Measurements from ENCODE around the gene GID8.
A peak's percentile ranks its signal among the peaks of the same experiment; 100 is the strongest.

The GID8 gene

DNA sequence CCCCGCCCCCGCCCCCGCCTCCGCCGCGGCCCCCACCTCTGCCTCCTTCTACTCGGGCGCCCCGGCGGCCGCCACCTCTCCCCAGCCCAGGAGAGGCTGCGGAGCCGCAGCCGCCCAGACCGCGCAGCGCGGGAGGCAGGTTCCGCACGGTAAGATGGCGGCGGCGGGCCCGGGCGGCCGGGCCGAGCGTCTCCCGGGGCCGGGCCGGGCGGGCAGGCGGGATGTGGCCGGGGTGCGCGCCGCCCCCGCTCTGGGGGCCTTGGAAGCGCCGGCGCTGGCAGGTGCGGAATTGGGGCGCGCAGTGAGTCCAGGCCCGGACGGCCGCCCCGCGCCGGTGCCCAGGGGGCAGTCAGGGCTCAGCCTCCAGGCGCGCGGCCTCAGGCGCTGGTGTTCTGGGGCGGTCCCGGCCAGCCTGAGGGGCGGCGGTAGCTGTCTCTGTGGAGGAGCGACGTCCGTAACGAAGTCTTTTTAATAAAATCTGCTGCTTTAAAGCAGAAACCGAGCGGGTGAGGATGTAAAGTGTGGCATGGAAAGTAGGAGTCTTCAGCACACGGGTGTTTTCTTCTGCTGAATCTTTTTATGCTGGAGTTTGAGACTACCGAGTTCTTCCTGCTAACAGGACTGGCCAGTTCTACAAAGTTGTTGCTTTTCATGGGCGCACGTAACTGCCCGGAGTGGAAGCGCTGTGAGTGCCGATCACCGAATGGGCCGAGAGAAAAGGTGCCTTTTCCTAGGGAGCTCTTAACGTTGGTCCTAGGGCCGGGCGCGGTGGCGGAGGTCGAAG, at the start of gene GID8:
TSS of gene GID8 (plus strand) at position 43 of the 784 bp plus-strand sequence. CDS start 3,356 bp downstream, outside the sequence.
- DNase-seq, result peak; percentile 63

GRCh38 chr20:62888406-62888805, 49.5 kb upstream of the GID8 start:
- DNase-seq, result no peak

DNA sequence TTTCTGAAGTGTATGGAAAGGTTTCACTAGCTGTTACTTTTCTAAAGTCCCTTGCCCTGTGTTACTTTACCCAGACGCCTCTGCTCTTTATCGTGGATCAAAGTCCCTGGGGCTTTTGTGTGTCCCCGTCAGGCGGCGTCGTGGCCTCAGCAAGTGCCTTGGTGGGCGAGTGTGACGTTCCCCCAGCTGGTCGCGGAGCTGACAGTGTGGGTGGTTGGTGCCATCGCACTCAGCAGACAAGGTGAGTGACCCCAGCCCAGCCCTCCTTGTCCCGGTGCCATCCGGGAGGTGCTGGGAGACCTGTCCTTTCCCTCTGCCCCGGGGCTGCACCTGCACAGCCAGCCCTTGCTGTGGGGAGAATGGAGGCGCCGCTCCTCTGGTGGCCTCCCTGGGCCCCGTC, 49.0 kb upstream of the GID8 start:
- no peak for DNase-seq

DNA sequence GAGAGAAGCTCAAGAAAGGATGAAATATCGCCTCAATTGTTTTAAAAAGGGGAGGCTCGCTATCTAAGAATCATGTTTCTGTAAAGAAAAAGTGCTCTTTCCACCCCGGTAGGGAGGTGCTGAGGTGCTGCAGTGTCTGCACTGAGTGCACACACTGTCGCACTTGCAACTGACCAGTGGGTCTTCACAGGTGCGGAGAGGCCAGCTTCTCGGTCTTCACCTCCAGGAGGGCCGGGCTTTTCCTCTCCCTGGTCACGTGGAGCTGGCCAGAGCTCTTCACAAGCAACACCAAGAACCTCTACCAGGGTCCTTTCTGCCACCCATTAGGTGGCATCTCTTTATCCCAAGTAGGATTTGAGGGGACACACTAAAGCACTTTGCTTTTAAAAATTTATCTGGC, 48.5 kb upstream of the GID8 start:
- no peak for DNase-seq

- DNase-seq, result no peak
Measured at GRCh38 chr20:62889871-62890270, 48.1 kb upstream of the GID8 start.

DNA sequence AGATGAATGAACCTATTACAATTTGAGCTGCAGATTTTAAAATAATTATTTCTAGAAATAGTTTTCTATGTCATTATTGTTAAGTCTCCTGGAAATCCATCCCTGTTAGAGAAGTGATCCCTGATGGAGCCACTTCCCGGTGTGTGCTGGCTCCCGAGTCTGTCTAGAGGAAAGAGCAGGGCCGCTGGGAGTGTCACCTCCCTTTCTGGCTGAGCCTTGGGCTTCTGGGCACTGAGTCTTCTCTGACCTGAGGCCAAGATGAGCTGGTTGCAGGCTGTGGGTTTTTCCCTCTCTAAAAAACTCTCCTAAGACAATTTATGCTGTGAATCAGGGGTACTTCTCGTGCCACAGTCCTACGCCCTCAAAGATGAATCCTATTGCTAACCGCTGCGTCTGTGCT, 47.5 kb upstream of the GID8 start:
- no peak for DNase-seq

DNA sequence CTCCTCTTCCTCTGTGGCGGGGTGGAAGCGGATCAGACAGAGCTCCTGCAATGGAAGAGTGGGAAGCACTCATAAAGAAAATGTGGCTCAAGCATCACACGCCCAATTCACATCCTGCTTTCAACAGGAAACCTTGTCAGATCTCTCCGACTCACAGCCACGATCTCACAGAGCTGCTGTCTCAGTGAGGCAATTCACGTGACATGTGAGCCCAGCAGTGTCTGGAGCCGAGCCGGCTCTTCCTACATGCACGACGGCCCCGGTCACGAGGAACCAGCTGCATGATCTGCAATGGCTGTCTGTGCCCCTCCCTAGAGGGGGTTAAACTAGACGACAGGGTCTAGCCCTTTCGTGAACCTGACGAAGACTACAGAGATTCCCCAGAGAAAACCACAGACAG, 46.8 kb upstream of the GID8 start:
- no peak for DNase-seq

GRCh38 chr20:62892348-62893304, 45.3 kb upstream of the GID8 start:
- no peak for DNase-seq

- no peak for DNase-seq
Measured at GRCh38 chr20:62893700-62894099, 44.2 kb upstream of the GID8 start.

DNA sequence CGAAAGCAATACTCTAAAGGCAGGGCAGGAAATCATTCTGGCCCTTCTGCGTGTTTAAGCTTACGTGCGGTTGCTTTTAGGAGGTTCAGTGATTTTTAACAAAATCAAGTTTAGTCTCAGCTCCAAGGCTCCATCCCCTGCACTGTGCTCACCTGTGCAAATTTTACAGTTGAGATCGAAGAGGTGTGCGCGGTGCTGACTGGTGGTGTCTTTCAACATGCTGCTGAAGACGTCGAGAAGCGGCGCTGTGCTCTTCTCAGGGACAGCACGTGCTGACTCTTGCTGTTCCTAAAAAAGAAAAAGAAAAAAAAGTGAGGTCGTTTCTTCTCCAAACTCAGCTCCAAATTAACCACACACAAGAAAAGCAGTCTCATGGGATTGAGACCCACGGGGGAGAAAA, 43.7 kb upstream of the GID8 start:
- DNase-seq, result no peak

DNA sequence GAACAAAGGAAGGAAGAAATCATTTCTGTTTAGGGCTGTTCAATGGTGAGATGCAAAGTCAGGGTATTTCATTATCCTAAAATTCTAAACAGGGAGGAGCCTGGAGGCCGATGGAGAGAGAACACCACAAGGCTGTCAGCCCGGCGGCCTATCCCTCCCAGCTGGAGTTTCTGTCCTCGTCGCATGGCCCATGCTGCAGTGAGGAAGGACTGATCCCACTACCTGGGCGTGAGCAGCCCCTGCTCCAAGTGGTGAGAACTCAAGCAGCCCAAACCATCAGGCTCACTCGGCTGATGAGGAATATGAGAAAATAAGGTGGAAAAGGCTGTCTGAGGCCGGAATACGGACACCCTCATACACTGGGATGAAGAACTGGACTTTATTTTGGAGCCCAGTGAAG, 42.4 kb upstream of the GID8 start:
- DNase-seq, result no peak

DNA sequence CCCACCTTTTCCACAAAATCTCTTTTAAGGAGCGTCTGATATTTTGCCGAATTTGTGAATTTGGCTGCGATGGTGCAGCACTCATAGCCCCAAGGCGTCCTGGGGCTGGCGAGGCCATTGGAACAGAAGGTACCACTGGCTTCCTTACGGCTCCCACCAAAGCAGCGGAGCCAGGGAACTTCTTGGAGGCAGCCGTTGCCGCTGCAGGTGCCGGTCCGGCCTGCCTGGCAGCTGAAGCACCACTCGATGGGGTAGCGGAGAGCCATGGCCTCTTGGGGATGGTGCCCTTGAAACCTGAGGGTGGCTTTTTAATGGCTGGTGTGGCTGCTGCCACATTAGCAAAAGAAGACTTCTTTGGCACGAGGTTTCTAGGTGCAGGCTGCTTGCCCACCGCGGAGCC, 41.4 kb upstream of the GID8 start:
- DNase-seq, result no peak

DNA sequence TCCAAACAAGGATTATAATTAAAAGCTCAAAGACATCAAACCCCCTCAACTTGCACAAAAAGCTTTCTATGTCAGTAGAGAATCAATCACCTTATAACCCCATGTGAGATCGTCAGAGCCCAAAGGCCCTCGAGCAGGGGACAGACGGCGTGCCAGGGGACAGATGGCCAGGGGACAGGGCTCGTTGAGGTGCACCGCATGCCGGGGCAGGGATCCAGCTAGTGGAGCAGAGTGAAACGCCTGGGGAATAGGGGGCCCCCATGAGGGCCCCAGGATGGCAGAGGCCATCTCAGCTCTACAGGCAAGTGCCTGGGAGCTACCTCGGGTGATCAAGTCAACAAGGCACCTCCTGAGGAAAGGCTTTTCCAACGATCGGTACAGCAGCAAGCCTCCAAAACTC, 40.3 kb upstream of the GID8 start:
- DNase-seq, result no peak

DNA sequence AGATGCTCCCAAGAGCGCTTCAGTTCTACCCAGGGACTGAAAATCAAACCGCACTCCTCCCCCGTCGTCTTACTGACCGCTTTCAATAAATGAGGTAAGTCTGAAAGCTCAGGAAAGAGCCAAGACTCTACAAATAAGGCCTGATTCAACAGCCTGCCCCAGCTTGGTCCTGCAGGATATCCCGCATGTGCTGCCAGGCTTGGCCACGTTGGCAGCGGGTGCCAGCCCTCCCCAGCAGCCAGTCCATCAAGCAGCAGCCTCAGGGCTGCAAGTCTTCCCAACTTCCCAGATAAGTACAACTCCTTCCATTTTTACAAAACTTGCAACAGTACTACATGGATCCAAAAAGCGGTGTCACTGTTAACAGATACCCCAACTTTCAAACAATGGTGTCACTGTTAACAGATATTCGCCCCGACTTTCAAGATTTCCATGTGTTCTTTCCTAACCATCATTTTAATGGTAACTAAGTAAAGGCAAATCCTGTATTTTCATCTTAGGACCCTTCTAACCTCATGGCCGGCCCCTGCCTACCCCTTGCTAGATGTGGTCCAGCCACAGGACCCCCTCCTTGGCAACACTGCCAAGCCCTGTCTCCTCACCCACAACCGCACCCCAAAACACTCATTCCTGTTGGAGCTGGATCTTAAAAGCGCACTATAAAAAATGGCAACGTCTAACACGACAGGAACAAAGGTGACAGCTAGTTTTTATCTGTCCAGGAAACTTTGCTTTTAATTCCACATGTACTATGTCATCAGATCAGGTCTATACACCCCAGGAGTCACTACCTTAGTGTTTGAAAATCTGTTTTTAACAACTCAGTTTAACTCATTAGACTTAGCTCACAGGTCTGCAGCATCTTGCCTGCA, 39.6 kb upstream of the GID8 start:
- no peak for DNase-seq

GRCh38 chr20:62898970-62899632, 38.8 kb upstream of the GID8 start:
- no peak for DNase-seq

DNA sequence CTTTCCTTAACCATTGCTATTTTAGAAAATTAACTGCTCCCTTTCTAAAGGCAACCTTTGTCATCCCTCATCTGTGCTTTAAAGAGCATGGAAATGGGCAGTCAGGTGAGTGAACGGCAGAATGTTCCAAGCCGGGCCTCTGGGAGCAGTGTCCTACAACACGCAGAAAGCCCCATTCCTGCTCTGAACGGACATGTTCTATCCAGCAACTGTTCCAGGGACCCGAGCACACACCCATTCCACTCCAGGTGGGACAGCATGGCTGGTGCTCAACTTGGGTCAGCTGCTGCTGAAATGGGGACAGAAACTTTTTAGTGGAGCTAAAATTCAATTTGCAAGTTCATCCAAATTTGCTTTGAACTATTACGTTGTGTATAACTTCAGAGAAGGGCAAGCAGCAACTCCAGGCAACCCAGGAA, 38.3 kb upstream of the GID8 start:
- DNase-seq, result no peak

GRCh38 chr20:62900052-62900691, 37.8 kb upstream of the GID8 start:
- DNase-seq, result peak; percentile 64

DNA sequence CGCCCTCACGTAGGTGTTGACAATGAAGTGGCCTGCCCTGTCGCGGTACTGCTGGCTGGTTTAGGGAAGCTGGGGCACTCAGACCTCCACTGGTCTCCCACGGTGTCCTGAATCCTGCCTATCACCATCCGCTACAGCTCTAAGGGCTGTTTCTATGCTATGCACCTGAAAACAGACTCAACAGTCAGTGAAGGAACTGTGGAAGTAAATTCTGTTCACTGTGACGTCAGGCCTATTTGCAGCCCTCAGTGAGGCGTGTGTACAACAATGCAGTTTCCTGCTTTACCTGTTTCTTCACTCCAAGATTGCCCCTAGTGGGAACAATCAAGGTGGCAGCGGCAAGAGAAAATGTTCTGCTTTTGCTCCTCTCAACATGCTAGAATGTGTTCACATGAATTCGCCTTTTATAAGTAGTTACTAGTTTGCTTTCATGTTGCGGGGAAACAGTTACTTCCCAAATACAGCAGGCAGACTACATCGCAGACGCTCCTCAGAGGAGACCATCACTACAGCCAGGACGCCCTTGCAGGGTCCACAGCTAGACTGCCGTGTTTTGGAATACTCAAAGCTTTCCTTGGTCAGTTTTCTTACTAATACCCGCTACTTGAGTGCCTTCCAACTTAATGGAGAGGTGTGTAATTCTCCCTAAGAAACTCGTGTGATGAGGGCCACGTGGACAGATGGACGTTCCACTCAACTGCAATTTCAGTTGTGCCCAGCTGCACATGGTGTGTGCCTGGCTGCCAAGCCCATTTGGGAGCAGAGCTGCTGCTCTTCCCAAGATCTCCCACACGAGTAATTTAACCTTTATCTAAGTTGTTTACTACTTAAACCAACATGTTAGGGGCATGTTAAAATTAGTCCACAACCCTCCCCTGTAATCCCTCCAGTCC, 37.0 kb upstream of the GID8 start:
- no peak for DNase-seq

GRCh38 chr20:62901891-62902290, 36.1 kb upstream of the GID8 start:
- no peak for DNase-seq

DNA sequence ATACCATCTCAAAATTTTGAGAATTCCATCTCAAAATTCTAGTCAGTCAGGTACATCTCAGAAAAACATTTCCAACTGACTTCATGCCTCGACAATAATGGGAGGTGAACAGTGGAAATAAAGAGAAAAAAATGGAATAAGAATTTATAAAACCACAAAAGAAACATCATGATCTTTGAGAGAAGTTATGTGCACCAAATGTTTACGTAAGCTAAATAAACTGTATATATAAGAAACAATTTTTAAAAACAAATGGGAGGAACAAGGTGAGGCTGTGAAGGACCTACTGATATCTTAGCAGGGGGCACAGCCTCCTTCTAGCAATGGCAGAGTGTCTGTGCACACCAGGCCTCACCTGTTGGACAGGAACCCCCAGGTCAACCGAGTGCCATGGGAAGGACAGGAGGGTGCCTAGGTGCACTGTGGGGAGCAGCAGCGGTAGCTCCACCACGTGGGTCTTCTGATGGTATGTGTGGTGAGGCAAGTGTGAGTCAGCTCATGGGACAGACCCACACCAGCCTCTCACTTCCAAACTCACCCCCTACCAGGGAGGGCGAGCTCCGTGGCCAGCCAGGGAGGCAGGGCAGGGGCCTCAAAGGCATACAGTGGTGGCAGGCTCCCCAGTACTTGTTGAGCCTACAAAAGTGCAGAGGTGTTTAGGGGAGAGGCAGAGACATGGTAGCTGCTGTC, 34.9 kb upstream of the GID8 start:
- no peak for DNase-seq
